ENCODE data around the gene GKN1.

GKN1 gene

DNA sequence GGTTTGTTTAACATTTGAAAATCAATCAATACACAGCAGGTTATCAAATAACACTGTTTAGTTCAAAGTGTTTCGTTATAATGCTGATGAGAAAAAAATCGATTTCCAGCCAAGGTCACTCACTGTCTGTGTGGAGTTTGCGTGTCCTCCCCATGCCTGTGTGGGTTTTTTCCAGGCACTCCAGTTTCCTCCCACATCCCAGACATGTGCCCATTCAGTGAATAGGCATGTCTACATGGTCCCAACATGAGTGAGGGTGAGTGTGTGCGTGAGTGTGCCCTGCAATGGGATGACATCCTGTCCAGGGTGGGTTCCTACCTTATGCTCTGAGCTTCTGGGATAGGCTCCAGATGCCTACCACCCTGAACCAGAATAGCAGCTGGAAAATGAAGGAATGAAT, 13.1 kb upstream of the GKN1 start:
- FAIRE-seq, result no peak

DNA sequence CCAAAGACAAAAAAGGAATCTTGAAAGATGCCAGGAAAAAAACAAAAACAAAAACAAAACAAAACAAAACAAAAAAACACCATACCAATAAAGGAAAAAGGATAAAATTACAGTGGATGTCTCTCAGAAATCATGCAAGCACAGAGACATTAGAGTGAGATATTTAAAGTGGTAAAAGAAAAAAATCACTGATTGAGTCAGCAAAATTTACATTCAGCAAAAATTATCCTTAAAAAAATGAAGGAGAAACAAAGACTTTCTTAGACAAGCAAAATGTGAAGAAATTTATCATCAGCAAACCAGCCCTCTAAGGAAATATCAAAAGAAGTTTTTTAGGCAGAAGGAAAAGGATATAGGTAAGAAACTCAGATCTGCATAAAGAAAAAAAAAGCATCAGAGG, 10.2 kb upstream of the GKN1 start:
- FAIRE-seq, result no peak

DNA sequence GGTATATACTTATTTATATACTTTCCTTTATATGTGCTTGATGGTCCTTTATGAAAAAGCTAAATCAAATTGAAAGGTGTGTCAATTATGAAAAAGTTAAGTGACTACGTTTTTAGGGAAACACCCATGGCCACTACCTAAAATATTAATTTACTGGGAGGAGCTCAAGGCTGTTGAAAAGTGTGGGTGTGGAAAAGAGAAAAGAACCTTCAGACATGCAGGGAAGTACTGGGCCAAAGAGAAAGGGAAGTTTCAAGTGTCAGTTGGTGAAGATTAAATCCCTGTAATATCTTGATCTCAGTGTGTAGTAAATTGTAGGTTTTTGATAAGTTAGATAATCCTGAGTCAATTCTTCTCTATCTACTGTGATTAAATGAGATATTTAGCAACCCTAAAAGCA, 6.2 kb upstream of the GKN1 start:
- no peak for FAIRE-seq

DNA sequence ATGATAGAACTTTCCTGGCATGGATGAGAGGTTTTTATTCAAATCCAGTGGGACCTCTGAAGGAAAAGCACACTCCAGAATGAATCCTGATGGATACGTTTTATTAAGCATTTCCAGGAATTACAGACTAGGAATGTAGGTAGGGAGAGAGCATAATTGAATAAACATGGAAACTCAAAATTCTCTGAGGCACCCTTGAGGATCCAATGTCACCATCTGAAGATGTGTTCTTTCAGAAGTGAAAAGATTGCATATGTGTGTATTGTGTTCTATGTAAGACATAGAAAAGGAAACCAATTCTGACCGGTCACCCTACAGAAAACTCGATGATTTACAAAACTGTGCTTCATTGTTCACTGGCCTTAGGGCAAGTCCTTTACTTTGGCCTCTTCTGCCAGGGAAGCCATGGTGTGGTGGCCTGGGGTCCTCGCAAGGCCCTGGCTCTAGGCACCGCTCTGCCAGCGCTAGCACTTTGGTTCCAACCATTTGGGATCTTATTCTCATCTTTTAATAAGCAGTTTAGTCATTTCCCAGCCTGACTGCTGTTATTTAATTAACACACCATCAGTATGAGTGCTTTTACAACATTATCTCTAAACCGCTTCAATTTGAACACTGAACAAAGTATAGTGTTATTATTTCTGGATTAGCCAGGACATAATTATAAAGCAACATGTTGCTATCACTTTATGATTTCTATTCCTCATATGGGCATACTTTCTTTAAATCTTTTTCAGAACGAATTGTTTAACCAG, 4.5 kb upstream of the GKN1 start:
- no peak for FAIRE-seq

DNA sequence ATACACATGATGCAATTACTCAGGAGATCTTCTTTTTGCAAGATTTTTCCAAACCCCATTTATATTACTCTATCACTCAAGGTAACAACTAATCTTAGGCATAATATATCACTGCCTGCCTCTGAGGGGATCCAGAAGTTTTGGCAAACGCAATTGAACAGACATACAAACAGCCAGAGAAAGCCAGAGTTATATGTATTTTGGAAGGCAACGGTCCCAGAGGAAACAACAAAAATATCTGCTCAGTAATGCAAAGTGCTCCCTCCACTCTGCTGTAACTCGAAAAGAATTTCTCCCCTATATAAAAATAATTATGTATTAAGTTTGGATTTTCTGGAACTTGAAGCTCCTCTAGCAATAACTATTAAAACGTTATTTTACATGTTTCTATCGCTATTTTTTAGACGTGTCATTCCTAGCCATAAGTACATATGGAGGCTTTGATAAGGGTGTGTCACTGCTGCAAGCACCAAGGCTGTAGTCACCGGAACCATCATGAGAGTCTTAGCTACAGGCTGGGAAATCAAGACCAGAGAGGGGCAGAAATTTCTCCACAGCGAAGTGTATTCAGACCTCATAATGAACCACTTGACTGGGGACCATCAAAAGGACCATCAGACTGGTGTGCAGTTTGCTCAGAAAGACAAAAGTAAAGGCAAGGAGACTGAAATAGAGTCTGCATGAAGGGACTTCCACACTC, 3.7 kb upstream of the GKN1 start:
- no peak for FAIRE-seq

DNA sequence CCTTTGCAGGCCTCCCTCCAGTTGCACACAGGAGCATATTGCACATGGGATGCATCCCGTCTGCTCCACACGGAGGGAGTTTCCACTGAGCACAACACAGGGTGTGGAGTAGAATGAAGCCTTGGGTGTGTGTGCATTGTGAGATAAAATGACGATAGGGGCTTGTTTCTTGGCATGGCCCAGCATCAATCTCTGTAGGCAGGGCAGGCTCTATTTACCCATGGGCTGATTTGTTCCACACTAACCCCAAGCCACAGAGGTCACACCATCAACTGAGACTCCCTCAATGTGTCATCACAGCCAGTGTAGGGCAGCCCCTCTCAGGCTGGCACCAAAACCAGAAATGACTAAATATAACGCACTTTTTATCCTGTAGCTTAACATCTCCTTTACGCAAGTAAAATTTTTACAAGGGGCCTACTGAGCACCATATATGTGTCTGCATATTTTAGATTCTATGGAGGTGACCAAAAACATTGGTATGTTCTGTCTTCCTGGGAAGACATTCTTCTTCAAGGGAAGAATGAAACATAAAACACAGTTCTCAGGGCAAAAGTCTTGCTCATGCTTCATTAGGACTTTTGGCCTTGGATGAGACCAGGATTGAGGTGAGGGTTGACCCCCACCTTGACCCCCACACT, 2.7 kb upstream of the GKN1 start:
- no peak for FAIRE-seq

DNA sequence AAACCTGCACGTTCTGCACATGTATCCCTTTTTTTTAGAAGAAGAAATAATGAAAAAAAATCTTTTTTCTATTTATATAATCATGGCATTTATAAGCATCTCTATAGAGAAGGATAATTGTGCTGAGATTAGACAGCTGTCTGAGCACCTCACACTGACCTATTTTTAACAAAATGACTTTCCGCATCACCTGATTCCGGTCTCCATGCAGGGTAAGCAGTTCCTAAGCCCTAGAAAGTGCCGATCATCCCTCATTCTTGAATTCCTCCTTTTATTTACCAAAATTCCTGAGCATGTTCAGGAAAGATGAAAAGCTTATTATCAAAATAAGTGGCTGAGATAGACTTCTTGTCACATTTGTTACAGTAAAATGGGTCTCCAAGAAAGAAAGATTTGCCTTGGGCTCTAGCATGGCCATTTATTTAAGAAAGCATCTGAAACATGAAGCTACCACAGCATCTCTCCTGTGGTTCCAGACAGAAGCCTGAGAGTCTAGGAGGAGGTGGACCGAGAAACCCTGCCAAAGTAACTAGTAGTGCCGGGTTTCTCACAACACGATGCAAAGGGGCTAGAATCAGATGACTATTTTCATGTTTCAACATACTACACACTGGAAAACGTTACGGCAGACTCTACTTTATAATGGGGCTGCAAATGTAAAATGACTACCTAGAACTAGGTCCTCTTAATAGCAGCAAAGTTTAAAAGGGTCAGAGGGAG, 670 bp downstream of the GKN1 start:
- FAIRE-seq, result no peak

DNA sequence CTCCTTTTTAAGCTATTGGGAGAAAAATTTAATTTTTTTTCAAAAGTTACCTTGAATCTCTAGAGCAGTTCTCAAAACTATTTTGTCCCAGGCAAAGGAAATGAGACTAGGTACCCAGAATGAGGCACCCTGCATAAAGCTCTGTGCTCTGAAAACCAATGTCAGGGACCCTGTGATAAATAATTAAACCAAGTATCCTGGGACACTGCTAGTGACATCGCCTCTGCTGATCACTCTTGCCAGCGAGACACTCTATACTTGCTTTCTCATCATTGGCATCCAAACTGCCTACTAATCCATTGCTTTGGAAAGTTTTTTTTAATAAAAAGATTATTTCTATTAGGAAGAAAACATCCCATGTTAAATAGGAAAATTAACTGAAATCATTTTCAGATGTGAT, 1.4 kb downstream of the GKN1 start:
- no peak for FAIRE-seq

DNA sequence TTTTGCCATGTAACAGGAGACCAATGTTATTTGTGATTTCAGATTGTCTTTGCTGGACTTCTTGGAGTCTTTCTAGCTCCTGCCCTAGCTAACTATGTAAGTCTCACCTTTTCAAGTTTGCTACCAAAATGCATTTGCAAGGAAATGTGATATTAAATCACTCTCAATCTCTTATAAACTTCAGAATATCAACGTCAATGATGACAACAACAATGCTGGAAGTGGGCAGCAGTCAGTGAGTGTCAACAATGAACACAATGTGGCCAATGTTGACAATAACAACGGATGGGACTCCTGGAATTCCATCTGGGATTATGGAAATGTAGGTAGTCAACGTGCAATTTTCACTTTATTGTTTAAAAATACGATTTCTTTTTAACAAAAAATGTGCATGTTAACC, 3.0 kb downstream of the GKN1 start:
- no peak for FAIRE-seq

DNA sequence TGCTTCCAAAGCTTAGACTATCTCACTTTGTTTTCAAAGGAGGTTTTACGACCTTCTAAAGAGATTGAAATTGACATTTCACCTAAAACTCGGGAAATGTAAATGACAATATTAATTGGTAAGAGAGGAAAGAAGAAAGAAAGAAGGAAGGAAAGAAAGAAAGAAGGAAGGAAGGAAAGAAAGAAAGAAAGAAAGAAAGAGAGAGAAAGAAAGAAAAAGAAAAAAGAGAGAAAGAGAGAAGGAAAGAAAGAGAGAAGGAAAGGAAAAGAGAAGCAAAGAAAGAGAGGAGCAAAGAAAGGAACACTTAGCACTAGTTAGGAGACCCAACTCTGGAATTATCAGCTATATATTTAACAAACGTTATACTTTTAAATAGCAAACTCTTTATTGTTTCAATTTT, 3.7 kb downstream of the GKN1 start:
- no peak for FAIRE-seq

DNA sequence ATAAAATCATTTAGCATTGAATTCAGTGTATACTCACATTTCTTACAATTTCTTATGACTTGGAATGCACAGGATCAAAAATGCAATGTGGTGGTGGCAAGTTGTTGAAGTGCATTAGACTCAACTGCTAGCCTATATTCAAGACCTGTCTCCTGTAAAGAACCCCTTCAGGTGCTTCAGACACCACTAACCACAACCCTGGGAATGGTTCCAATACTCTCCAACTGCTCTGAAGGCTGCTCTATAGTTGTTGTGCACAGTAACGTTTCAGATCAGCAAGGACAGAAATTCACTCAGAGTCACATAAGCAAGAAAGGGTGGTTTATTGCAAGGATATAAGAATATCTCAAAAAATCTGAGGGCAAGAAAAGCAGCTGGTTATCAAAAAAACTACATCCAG, 6.5 kb downstream of the GKN1 start:
- no peak for FAIRE-seq

DNA sequence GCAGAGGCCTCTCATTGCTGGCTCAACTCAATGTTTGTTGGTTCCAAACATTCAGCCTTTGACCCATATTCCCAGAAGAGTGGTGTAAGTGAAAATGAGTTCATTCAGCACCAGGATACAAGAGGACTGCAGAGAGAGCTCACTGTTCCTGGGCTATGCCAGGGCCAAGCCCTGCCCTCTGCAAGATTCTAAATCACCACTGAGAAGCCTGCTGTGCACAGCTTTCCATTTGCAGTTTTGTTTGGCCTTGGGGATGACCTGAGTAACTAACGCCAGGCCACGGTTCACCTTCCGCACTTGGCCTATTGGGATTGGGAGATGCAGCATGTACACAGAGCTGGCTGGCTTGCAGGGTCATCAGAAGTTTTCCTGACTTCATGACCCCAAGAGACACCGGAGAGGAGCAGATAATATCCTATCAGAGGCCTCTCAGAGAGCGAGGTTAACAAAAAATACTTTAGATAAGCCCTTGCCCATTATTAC, 12.6 kb downstream of the GKN1 start:
- no peak for FAIRE-seq

DNA sequence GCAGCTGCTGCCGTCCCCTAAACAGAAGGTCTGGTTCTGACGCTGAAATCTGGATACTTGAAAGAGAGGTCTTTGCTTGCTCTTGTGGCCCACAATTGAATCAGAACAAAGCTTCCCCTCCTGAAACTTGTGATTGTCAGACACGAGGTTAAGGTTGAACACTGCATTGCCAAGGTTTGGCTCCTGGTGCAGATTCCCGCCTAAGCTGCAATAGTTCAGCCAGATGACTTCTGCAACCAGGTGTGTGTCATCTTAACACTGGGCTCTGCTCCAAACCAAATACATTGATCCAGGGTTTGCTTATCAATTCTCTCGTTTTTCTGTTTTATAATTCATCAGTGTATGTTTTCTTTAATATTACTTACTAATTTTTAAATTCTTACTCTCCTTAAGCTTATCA, 14.6 kb downstream of the GKN1 start:
- no peak for FAIRE-seq

DNA sequence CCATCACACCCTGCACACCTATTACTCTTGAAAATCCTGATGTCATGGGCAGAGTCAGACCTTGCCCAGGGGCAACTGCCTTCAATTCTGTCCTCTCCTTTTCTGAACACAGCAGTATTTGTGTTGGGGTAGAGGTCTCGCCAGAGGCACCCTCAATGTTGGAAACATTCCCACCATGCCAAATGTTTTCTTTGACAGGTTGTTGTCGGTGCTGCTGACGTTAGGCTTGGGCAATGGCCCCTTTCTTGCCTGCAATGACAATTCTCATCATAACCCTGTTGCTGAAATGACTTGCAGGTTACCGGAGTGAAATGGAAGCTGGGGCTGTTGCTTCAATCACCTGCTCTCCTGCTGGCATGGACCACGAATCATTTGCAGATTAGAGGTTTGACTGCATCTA, 17.9 kb downstream of the GKN1 start:
- FAIRE-seq, result no peak

DNA sequence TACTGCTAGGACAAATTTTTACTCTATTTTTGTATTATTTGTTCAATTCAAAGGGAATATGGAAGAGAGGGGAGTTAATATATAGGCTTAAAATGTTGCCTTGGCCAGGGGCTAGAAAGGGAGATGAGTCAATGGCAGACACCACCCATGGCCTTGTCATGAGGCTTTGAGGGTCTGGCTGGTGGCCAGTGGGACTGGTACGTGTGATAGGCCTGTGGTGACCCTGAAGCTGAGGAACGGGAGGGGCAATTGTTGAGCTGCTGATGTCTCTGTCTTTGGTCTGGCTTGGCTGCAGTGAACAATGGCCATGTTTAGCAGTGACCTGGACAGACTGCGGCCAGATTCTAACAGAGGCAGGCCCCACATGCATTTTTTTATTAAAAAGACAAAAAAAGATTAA, 18.5 kb downstream of the GKN1 start:
- no peak for FAIRE-seq

DNA sequence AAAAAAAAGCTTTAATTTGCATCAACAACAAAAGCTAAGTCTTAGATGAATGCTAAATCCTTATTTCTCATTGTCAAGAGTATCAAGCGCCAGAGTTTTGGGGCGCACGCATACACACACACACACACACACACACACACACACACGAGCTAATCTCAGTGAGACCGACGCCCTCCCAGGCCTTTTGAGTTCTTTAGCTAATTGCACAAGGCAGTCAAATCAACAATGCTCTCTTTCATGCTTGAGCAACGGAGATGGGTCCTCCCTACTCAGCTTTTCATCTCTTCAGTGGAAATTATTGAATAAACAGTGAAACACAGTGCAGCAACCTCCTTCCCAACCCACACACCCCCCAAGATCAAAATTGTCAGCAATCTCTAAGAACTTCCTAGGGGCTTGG, 19.2 kb downstream of the GKN1 start:
- FAIRE-seq, result no peak

DNA sequence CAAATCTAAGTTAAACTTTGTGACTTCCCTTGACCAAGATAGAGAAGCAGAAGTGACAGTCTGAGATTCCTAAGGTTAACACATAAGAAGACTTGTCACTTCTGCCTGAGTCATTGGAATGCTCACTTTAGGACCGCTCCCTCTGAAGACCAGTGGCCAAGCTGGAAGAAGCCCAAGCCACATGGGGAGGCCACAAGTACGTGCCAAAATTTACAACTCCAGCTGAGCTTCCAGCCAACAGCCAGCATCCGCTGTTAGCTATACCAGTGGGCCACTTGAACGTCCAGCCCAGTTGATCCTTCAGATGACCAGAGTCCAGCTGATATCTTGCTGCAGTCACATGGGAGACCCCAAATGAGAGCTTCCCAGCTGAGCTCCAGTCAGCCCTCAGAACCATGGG, 20.4 kb downstream of the GKN1 start:
- no peak for FAIRE-seq

DNA sequence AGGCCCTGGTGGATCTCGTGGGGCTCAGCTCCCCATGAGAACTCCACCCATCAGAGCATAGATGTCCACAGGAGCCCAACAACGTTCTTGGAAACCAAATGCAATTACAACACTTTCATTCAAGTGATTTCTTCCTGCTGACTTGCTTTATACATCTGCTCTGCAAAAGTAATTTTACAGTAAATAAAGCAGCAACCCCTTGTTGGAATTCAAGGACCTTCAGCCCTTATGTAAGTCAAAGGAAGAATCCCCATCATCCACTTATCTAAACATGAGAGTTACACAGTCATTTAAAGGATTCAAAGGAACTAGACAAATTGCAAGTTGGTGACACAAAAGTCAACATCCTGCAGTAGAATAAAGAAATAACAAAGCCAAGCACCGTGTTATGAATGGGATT, 21.5 kb downstream of the GKN1 start:
- FAIRE-seq, result no peak

DNA sequence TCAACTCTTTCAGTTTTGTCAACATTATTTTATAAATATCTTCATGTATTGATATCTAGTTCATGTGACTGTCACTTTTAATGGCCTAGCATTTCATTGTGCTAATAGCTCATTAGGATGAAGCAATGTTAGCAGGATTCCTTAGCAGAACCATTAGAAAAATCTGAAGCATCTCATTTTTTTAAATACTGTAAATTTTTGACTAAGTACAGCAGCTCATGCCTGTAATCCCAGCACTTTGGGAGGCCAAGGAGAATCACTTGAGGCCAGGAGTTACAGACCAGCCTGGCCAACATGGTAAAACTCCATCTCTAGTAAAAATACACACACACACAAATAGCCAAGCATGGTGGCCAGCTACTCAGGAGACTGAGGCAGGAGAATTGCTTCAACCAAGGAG, 23.0 kb downstream of the GKN1 start:
- no peak for FAIRE-seq

DNA sequence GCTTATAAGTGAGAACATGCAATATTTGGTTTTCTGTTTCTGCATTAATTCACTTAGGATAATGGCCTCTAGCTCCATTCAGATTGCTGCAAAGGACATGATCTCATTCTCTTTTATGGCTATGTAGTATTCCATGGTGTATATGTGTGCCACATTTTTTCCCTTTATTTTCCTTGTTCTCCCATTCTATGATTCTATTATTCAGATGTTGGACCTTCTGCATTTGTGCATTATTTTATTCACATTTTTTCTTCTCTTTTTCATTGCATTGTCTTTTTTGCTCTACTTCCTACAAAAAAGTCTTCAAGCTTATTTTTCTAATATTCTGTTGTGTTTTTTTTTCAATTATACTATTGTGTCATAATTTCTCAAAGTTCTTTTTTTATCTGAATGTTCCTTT, 27.4 kb downstream of the GKN1 start:
- no peak for FAIRE-seq

DNA sequence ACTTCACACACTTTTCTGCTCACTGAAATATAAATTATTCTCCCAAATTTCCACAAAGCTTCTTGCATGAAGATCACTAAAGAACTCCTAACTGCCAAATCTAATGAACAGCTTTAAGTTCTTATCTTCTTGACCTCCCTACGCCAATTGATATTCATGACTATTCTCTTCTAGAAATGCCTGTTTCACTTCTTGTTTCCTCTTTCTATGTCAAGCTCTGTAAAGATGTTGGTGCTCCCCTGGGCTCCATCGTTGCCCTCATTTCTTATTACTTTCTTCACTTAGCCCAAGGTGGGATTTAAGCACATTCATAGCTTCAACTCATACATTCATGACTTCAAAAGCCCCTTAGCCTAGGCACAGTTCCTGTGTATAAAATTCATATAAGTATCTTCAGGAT, 29.3 kb downstream of the GKN1 start:
- no peak for FAIRE-seq

DNA sequence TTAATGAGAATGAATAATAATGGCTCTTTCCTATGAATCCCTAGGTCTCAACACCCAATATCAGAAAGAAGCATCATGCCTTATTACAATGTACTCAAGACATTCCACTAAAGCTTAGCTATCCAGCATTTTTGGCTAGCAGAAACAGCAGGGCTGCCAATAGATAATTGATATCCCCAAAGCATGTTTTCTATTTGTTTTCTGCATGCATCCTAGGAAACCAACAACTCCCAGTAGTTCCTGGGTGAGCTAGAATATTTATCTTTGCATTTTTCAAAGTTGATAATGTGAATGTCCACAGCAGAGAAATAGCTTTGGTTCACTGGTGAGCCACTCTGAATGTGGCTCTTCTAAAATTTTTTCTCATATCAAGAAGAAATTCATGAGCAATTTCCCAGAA, 32.7 kb downstream of the GKN1 start:
- FAIRE-seq, result no peak

DNA sequence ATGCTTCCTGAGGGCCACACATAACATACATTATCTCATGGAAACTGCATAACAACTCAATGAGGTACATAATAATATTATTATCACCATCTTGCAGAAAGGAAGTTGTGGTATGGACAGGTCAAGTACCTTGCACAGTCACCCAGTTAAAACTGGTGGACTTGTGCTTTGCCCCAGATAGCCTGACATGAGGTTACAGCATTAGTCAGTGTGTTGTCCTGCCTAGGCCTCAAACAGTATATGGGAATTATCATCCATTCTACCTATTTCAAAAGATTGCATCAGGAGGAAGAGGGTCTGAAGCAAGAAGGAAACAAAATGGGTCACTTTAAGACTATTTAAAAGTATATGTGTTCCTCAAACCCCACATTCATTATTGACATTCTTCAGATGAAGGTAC, 33.2 kb downstream of the GKN1 start:
- no peak for FAIRE-seq

Data from TTC549 (cell line).